ENCODE measurements around the gene CD40.

Gene CD40

GRCh38 chr20:46121184-46121930 is 3.2 kb downstream of the CD40 start:
- Mint-ChIP-seq H3K27ac (peak overlapping the region in 1 of 2 donors; percentile 4), H3K4me1 (ENCODE audit: low read depth in 2 of 2) (peaks cover 8 to 15% of the 10 kb centered on the region in 2 donors), H3K27me3 (peaks cover 5 to 18% of the 10 kb centered on the region in 2 donors), H3K4me3 (no peak overlapping the region), H3K36me3 (ENCODE audit: insufficient read depth) (peaks cover 6% of the 10 kb centered on the region), H3K9me3 (no peaks in the 10 kb centered on the region)
- ATAC-seq (replicated peaks) (no peak), DNase-seq (no peak)

GRCh38 chr20:46122071-46122470 is 4.0 kb downstream of the CD40 start:
- DNase-seq (no peak), ATAC-seq (replicated peaks) (no peak)
- H3K4me3 Mint-ChIP-seq = no peak overlapping the region
- peaks cover 6% of the 10 kb centered on the region for H3K36me3 Mint-ChIP-seq (ENCODE audit: insufficient read depth)
- H3K9me3 Mint-ChIP-seq = no peaks in the 10 kb centered on the region
- no peak overlapping the region for H3K27ac Mint-ChIP-seq
- H3K27me3 Mint-ChIP-seq = peaks cover 5 to 23% of the 10 kb centered on the region in 2 donors
- H3K4me1 Mint-ChIP-seq (ENCODE audit: low read depth in 2 of 2) = peaks cover 8 to 15% of the 10 kb centered on the region in 2 donors

- no peak overlapping the region for H3K27ac Mint-ChIP-seq
- ATAC-seq (replicated peaks) (no peak), DNase-seq (no peak)
- peaks cover 5 to 11% of the 10 kb centered on the region in 2 donors for H3K4me1 Mint-ChIP-seq (ENCODE audit: low read depth in 2 of 2)
- H3K4me3 Mint-ChIP-seq = no peak overlapping the region
- no peaks in the 10 kb centered on the region for H3K9me3 Mint-ChIP-seq
- H3K27me3 Mint-ChIP-seq = peaks cover 5 to 23% of the 10 kb centered on the region in 2 donors
- peaks cover 10% of the 10 kb centered on the region for H3K36me3 Mint-ChIP-seq (ENCODE audit: insufficient read depth)
Measured at GRCh38 chr20:46122516-46123481, 4.7 kb downstream of the CD40 start.

- H3K4me1 Mint-ChIP-seq (ENCODE audit: low read depth in 2 of 2) = peaks cover 0 to 4% of the 10 kb centered on the region in 2 donors
- no peak overlapping the region for H3K4me3 Mint-ChIP-seq
Measured at GRCh38 chr20:46123482-46124245, 5.5 kb downstream of the CD40 start.

GRCh38 chr20:46126440-46127056 is 8.4 kb downstream of the CD40 start:
- Mint-ChIP-seq H3K4me1 (ENCODE audit: low read depth in 2 of 2) (no peaks in the 10 kb centered on the region), H3K4me3 (no peak overlapping the region), H3K27me3 (peaks cover 17 to 54% of the 10 kb centered on the region in 2 donors), H3K27ac (no peak overlapping the region), H3K9me3 (no peaks in the 10 kb centered on the region), H3K36me3 (ENCODE audit: insufficient read depth) (peaks cover 8% of the 10 kb centered on the region)
- no peak for ATAC-seq (replicated peaks)
- DNase-seq = no peak

More at GRCh38 chr20:46123482-46124245, 5.5 kb downstream of the CD40 start:
- DNase-seq = no peak
- H3K27ac Mint-ChIP-seq = no peak overlapping the region
- ATAC-seq (replicated peaks) = no peak
- H3K27me3 Mint-ChIP-seq = peaks cover 5 to 27% of the 10 kb centered on the region in 2 donors
- peaks cover 10% of the 10 kb centered on the region for H3K36me3 Mint-ChIP-seq (ENCODE audit: insufficient read depth)
- H3K9me3 Mint-ChIP-seq = no peaks in the 10 kb centered on the region

- ATAC-seq (replicated peaks) (no peak), DNase-seq (no peak)
- H3K27me3 Mint-ChIP-seq = peaks cover 24 to 59% of the 10 kb centered on the region in 2 donors
- H3K27ac Mint-ChIP-seq = no peak overlapping the region
- H3K36me3 Mint-ChIP-seq (ENCODE audit: insufficient read depth) = peaks cover 8% of the 10 kb centered on the region
- peaks cover 0 to under 1% of the 10 kb centered on the region in 2 donors for H3K4me1 Mint-ChIP-seq (ENCODE audit: low read depth in 2 of 2)
- no peaks in the 10 kb centered on the region for H3K9me3 Mint-ChIP-seq
- no peak overlapping the region for H3K4me3 Mint-ChIP-seq
Measured at GRCh38 chr20:46127396-46128010, 9.4 kb downstream of the CD40 start.

- Mint-ChIP-seq H3K27ac (no peak overlapping the region), H3K4me1 (ENCODE audit: low read depth in 2 of 2) (peaks cover 0 to 4% of the 10 kb centered on the region in 2 donors)
Measured at GRCh38 chr20:46128310-46129151, 10.4 kb downstream of the CD40 start.

GRCh38 chr20:46129955-46130481 is 11.9 kb downstream of the CD40 start:
- Mint-ChIP-seq H3K9me3 (no peaks in the 10 kb centered on the region), H3K36me3 (ENCODE audit: insufficient read depth) (peaks cover 4% of the 10 kb centered on the region), H3K4me3 (no peak overlapping the region), H3K27ac (no peak overlapping the region), H3K4me1 (ENCODE audit: low read depth in 2 of 2) (peaks cover 0 to 4% of the 10 kb centered on the region in 2 donors), H3K27me3 (peaks cover 36 to 78% of the 10 kb centered on the region in 2 donors)
- no peak for DNase-seq
- ATAC-seq (replicated peaks) = no peak

More at GRCh38 chr20:46128310-46129151, 10.4 kb downstream of the CD40 start:
- no peak overlapping the region for H3K4me3 Mint-ChIP-seq
- DNase-seq (no peak), ATAC-seq (replicated peaks) (no peak)
- peaks cover 8% of the 10 kb centered on the region for H3K36me3 Mint-ChIP-seq (ENCODE audit: insufficient read depth)
- peaks cover 32 to 67% of the 10 kb centered on the region in 2 donors for H3K27me3 Mint-ChIP-seq
- H3K9me3 Mint-ChIP-seq = no peaks in the 10 kb centered on the region

- ATAC-seq (replicated peaks) (no peak), DNase-seq (no peak)
- Mint-ChIP-seq H3K27ac (no peak overlapping the region), H3K9me3 (no peaks in the 10 kb centered on the region), H3K36me3 (ENCODE audit: insufficient read depth) (peaks cover 4% of the 10 kb centered on the region), H3K4me3 (no peak overlapping the region), H3K4me1 (ENCODE audit: low read depth in 2 of 2) (peaks cover 0 to 4% of the 10 kb centered on the region in 2 donors), H3K27me3 (peaks cover 36 to 79% of the 10 kb centered on the region in 2 donors)
Measured at GRCh38 chr20:46130534-46130933, 12.4 kb downstream of the CD40 start.

GRCh38 chr20:46131396-46131795 is 13.3 kb downstream of the CD40 start:
- peaks cover 4% of the 10 kb centered on the region for H3K36me3 Mint-ChIP-seq (ENCODE audit: insufficient read depth)
- ATAC-seq (replicated peaks) = no peak
- H3K27me3 Mint-ChIP-seq = peaks cover 41 to 79% of the 10 kb centered on the region in 2 donors
- H3K4me1 Mint-ChIP-seq (ENCODE audit: low read depth in 2 of 2) = peaks cover 0 to 4% of the 10 kb centered on the region in 2 donors
- H3K9me3 Mint-ChIP-seq = no peaks in the 10 kb centered on the region
- no peak overlapping the region for H3K4me3 Mint-ChIP-seq
- no peak overlapping the region for H3K27ac Mint-ChIP-seq
- DNase-seq = no peak

- H3K27me3 Mint-ChIP-seq = peaks cover 51 to 88% of the 10 kb centered on the region in 2 donors
- H3K4me1 Mint-ChIP-seq (ENCODE audit: low read depth in 2 of 2) = peaks cover 0 to 4% of the 10 kb centered on the region in 2 donors
- H3K27ac Mint-ChIP-seq = no peak overlapping the region
- DNase-seq (peak; percentile 36 to 46 (median 46)), ATAC-seq (replicated peaks) (peak; percentile 82)
- no peak overlapping the region for H3K4me3 Mint-ChIP-seq
- peaks cover under 1% of the 10 kb centered on the region for H3K36me3 Mint-ChIP-seq (ENCODE audit: insufficient read depth)
- H3K9me3 Mint-ChIP-seq = no peaks in the 10 kb centered on the region
Measured at GRCh38 chr20:46132705-46133120, 14.6 kb downstream of the CD40 start.
